H1 (cell line): ENCODE results near the gene HDGFL3. TPM values are rescaled to one million over a fixed set of nuclear protein-coding genes. Genes with fewer than 3 reads are reported as not detected.
"Not testable (repeated sequence)": the region's sequence is repeated elsewhere in the genome, so short reads cannot be mapped to it uniquely, and the experiment has no call there.

Experiments used
- CTCF ChIA-PET: fragments of 300-600 bp; sonication (Branson Sonifier 250); formaldehyde crosslinking; loops from one replicate; lab custom pipeline; 2021; ENCODE audit not compliant: partially characterized antibody; lab: Charles Lee
- POLR2A ChIA-PET: fragments of 300-600 bp; sonication (Branson Sonifier 250); formaldehyde crosslinking; loops from one replicate; lab custom pipeline; 2021; ENCODE audit warnings: inconsistent platforms; ENCODE audit not compliant: partially characterized antibody; lab: Charles Lee
- DNase-seq, 2 experiments: peaks; one replicate each; pipeline versions ENCODE4 v3.0.0 to v3.0.0-alpha.2; 2010 to 2022; ENCODE audit warnings: low spot score in 2 of 2, low read depth in 1 of 2, mixed read lengths in 1 of 2
- FAIRE-seq: peaks from 2 replicates; lab custom pipeline; 2011; peaks lifted over from hg19 to GRCh38; lab: Jason Lieb, UNC
- H2AFZ ChIP-seq: 2 replicates; pipeline ENCODE4 v1.8.1; 2012; ENCODE audit warnings: low read length, inconsistent platforms
- H2AK5ac ChIP-seq: 2 replicates; pipeline ENCODE4 v1.6.1; 2013; ENCODE audit warnings: low read depth, low read length
- H2BK120ac ChIP-seq: replicated peaks from 2 replicates; pipeline ENCODE3; 2013; ENCODE audit warnings: low read depth, low read length, inconsistent platforms
- H2BK12ac ChIP-seq: 2 replicates; pipeline ENCODE4 v1.6.1; 2013; ENCODE audit warnings: low read depth, low read length
- H2BK15ac ChIP-seq: 2 replicates; pipeline ENCODE4 v1.6.1; 2013; ENCODE audit warnings: low read length
- H2BK20ac ChIP-seq: 2 replicates; pipeline ENCODE4 v1.6.1; 2013; ENCODE audit warnings: low read length
- H2BK5ac ChIP-seq: 2 replicates; pipeline ENCODE4 v1.6.1; 2013; ENCODE audit warnings: low read depth, low read length
- H3K14ac ChIP-seq: 2 replicates; pipeline ENCODE4 v1.6.1; 2013; ENCODE audit warnings: inconsistent platforms; ENCODE audit not compliant: insufficient read length
- H3K18ac ChIP-seq: 2 replicates; pipeline ENCODE4 v1.6.1; 2013; ENCODE audit warnings: low read length; ENCODE audit errors: extremely low read depth
- H3K23ac ChIP-seq: 2 replicates; pipeline ENCODE4 v1.6.1; 2013; ENCODE audit warnings: inconsistent platforms; ENCODE audit not compliant: insufficient read length
- H3K23me2 ChIP-seq: 2 replicates; pipeline ENCODE4 v1.6.1; 2013; ENCODE audit warnings: low read depth, low read length
- H3K27ac ChIP-seq: 2 replicates; pipeline ENCODE4 v1.6.1; 2011; ENCODE audit warnings: low read depth, low read length, inconsistent platforms
- H3K27me3 ChIP-seq, 4 experiments: replicated peaks in 1 of 4; 1 replicate in 1 of 4; 2 replicates in 3 of 4; pipeline versions ENCODE4 v1.6.1 to v1.8.1; 2011 to 2013; ENCODE audit warnings: low read length in 3 of 4, mild to moderate bottlenecking in 3 of 4, inconsistent platforms in 2 of 4, mixed read lengths in 2 of 4, moderate library complexity in 1 of 4; ENCODE audit not compliant: control insufficient read depth in 3 of 4, insufficient read depth in 3 of 4; ENCODE audit errors: extremely low read depth in 1 of 4
- H3K36me3 ChIP-seq, 4 experiments: 2 replicates each; pipeline versions ENCODE4 v1.6.1 to v1.8.1; 2011 to 2013; ENCODE audit warnings: mild to moderate bottlenecking in 4 of 4, low read length in 3 of 4, moderate library complexity in 2 of 4, control low read depth in 1 of 4, inconsistent platforms in 1 of 4; ENCODE audit not compliant: insufficient read depth in 4 of 4, control insufficient read depth in 2 of 4
- H3K4ac ChIP-seq: replicated peaks from 2 replicates; pipeline ENCODE3; 2013; ENCODE audit warnings: low read length, low read depth, mixed read lengths, inconsistent platforms; ENCODE audit not compliant: insufficient read length
- H3K4me1 ChIP-seq, 4 experiments: replicated peaks in 1 of 4; 1 replicate in 1 of 4; 2 replicates in 3 of 4; pipeline versions ENCODE4 v1.6.1 to v1.8.1; 2011 to 2013; ENCODE audit warnings: low read length in 3 of 4, inconsistent platforms in 2 of 4, mixed read lengths in 1 of 4; ENCODE audit not compliant: insufficient read depth in 4 of 4, control insufficient read depth in 3 of 4
- H3K4me2 ChIP-seq, 2 experiments: 2 replicates each; pipeline versions ENCODE4 v1.6.1 to v1.8.1; 2011 to 2013; ENCODE audit warnings: low read depth in 2 of 2, low read length in 2 of 2, control low read depth in 1 of 2, inconsistent platforms in 1 of 2, mild to moderate bottlenecking in 1 of 2; ENCODE audit not compliant: insufficient read depth in 1 of 2
- H3K4me3 ChIP-seq, 4 experiments: fragments of 200-600, 300-600 bp in 1 of 4; sonication (generic), shearing (Covaris generic), sonication (Bioruptor Twin) in 1 of 4; 2 replicates each; pipeline versions ENCODE4 v1.5.1 to v1.8.1; 2011 to 2016; ENCODE audit warnings: low read length in 4 of 4, low read depth in 3 of 4, control low read depth in 2 of 4, inconsistent platforms in 2 of 4, mild to moderate bottlenecking in 2 of 4, mixed read lengths in 1 of 4, moderate library complexity in 1 of 4; ENCODE audit not compliant: insufficient read depth in 2 of 4; ENCODE audit errors: extremely low read depth in 1 of 4
- H3K56ac ChIP-seq: replicated peaks from 2 replicates; pipeline ENCODE3; 2013; ENCODE audit warnings: low read depth, mild to moderate bottlenecking, mixed read lengths, low read length, inconsistent platforms; ENCODE audit not compliant: insufficient read length
- H3K79me1 ChIP-seq: 2 replicates; pipeline ENCODE4 v1.6.1; 2013; ENCODE audit warnings: low read depth, low read length, control low read depth
- H3K79me2 ChIP-seq, 2 experiments: 2 replicates each; pipeline versions ENCODE4 v1.6.1 to v1.8.1; 2012 to 2013; ENCODE audit warnings: low read length in 2 of 2, mild to moderate bottlenecking in 2 of 2, inconsistent platforms in 1 of 2; ENCODE audit not compliant: insufficient read depth in 2 of 2, control insufficient read depth in 1 of 2
- H3K9ac ChIP-seq, 4 experiments: replicated peaks in 1 of 4; 1 replicate in 1 of 4; 2 replicates in 3 of 4; pipeline versions ENCODE4 v1.6.1 to v1.8.1; 2011 to 2013; ENCODE audit warnings: low read depth in 3 of 4, low read length in 3 of 4, control low read depth in 2 of 4, mild to moderate bottlenecking in 2 of 4, moderate library complexity in 2 of 4, inconsistent platforms in 1 of 4; ENCODE audit errors: extremely low read depth in 1 of 4
- H3K9me3 ChIP-seq, 2 experiments: 2 replicates each; pipeline versions ENCODE4 v1.6.1 to v1.8.1; 2012 to 2013; ENCODE audit warnings: mild to moderate bottlenecking in 2 of 2, moderate library complexity in 2 of 2, control low read depth in 1 of 2, inconsistent platforms in 1 of 2, low read depth in 1 of 2, low read length in 1 of 2, mixed read lengths in 1 of 2; ENCODE audit not compliant: insufficient read depth in 2 of 2
- H4K20me1 ChIP-seq, 2 experiments: replicated peaks in 1 of 2; 2 replicates each; pipeline versions ENCODE3 to v1.8.1; 2011 to 2013; ENCODE audit warnings: inconsistent platforms in 2 of 2, low read length in 2 of 2, mild to moderate bottlenecking in 1 of 2; ENCODE audit not compliant: insufficient read depth in 2 of 2, control insufficient read depth in 1 of 2
- H4K5ac ChIP-seq: 2 replicates; pipeline ENCODE4 v1.6.1; 2013; ENCODE audit warnings: low read length, low read depth, mixed read lengths, inconsistent platforms; ENCODE audit not compliant: insufficient read length
- H4K8ac ChIP-seq: 2 replicates; pipeline ENCODE4 v1.8.0; 2013; ENCODE audit warnings: mild to moderate bottlenecking, moderate library complexity, low read length, inconsistent platforms; ENCODE audit not compliant: insufficient read depth; ENCODE audit errors: extremely low read depth
- H4K91ac ChIP-seq: replicated peaks from 2 replicates; pipeline ENCODE3; 2013; ENCODE audit warnings: low read length, mixed read lengths, inconsistent platforms; ENCODE audit not compliant: insufficient read length
- EGR1 ChIP-seq: IDR thresholded peaks from 2 replicates; pipeline ENCODE4 v1.6.1; 2011; ENCODE audit warnings: low read depth, low read length, borderline replicate concordance
- POU5F1 ChIP-seq: IDR thresholded peaks from 2 replicates; pipeline ENCODE4 v1.6.1; 2011; ENCODE audit warnings: low read depth, mild to moderate bottlenecking, low read length, moderate library complexity
- SUZ12 ChIP-seq: fragments of 200-600 bp; sonication (generic); IDR thresholded peaks from 2 replicates; pipeline ENCODE4 v1.6.1; 2012; ENCODE audit warnings: mild to moderate bottlenecking, inconsistent platforms, low read length, moderate library complexity, mixed read lengths
- whole genome bisulfite sequencing, 2 experiments: shearing (Covaris generic) in 1 of 2; methylation state at CpG; one replicate each; pipeline versions ENCODE4 v1.1.6 to v1.1.7; 2013 to 2015; ENCODE audit warnings: low lambda C conversion rate in 2 of 2, mixed read lengths in 2 of 2, inconsistent platforms in 1 of 2, low coverage in 1 of 2, missing lambda C conversion rate in 1 of 2; ENCODE audit not compliant: insufficient replicate concordance in 2 of 2, insufficient coverage in 1 of 2, insufficient read length in 1 of 2; ENCODE audit errors: extremely low coverage in 1 of 2, missing lambda C conversion rate in 1 of 2; 5-methylcytosine and 5-hydroxymethylcytosine counted together
- polyA plus RNA-seq, 7 experiments: library from polyadenylated mRNA; depleted of rRNA in 3 of 7; stranded (reverse) in 5 of 7; unstranded in 2 of 7; fragments of >200 nt in 5 of 7; fragments of 200-250 nt in 2 of 7; gene quantifications; 1 replicate in 5 of 7; 2 replicates in 1 of 7; 4 replicates in 1 of 7; pipeline versions ENCODE4 v1.2.1 to v1.2.3, GENCODE V29; 2011 to 2013; ENCODE audit warnings: missing spikeins in 2 of 7, mixed read lengths in 2 of 7
- total RNA-seq: library from RNA; stranded (reverse); fragmentation: NEBNext Ultra II Directional; extraction: Animal tissue kit (Norgen Biotek cat#: 25700); gene quantifications from 2 replicates; pipeline ENCODE4 v1.2.1, GENCODE V29; 2021

HDGFL3 gene
- total and polyA plus RNA-seq, 2 of the 8 experiments (the other 6 are each of a cell fraction or from before 2014, with no cell fraction given): 14.1 to 149 TPM

DNA sequence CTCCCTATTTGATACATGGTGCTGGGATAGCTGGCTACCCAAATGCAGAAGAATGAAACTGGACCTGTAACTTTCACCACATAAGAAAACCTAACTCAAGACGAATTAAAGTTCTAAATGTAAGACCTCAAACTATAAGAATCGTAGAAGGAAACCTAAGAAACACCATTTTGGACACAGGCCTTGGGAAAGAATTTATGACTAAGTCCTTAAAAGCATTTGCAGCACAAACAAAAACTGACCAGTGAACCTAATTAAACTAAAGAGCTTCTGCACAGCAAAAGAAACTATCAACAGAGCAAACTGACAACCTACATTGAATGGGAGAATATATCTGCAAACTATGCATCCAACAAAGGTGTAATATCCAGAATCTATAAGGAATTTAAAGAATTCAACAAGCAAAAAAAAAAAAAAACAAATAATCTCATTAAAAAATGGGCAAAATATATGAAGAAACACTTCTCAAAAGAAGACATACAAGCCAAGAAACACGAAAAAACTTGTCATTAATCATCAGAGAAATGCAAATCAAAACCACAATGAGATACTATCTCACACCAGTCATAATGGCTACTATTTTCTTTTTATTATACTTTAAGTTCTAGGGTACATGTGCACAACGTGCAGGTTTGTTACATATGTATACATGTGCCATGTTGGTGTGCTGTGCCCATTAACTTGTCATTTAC, 37.0 kb downstream of the HDGFL3 start (continued):
- TF ChIP-seq SUZ12 (no peak), POU5F1 (no peak), EGR1 (no peak)

DNA sequence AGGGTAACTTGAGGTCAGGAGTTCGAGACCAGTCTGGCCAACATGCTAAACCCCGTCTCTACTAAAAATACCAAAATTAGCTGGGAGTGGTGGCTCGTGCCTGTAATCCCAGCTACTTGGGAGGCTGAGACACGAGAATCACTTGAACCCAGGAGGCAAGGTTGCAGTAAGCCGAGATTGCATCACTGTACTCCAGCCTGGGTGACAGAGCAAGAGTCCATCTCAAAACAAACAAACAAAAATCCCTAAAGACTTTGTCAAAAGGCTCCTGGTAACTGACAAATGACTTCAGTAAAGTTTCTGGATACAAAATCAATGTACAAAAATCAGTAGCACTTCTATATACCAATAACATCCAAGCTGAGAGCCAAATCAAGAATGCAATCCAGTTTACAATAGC, 38.0 kb downstream of the HDGFL3 start:
- H2BK5ac ChIP-seq, H2BK120ac ChIP-seq, H3K4ac ChIP-seq, H3K18ac ChIP-seq, H4K5ac ChIP-seq, CTCF ChIA-PET, H2AFZ ChIP-seq, POLR2A ChIA-PET, H3K4me1 ChIP-seq, H3K79me1 ChIP-seq, H2BK12ac ChIP-seq, DNase-seq, H3K56ac ChIP-seq, H3K9me3 ChIP-seq, H3K27me3 ChIP-seq, H2BK15ac ChIP-seq, H4K91ac ChIP-seq, H3K14ac ChIP-seq, H3K36me3 ChIP-seq, H3K27ac ChIP-seq, H3K4me2 ChIP-seq, H4K8ac ChIP-seq, H2BK20ac ChIP-seq, H3K23ac ChIP-seq, FAIRE-seq, H3K9ac ChIP-seq, H3K4me3 ChIP-seq, H3K23me2 ChIP-seq, H2AK5ac ChIP-seq: not testable (repeated sequence)
- 97% methylated on average over 5 of the region's 5 CpGs; no CpG with 5 or more reads in 1 of the 2 experiments for WGBS, 2 experiments
- Histone ChIP-seq H4K20me1 (peaks cover 10 to 12% of the 10 kb centered on the region in 2 experiments), H3K79me2 (peaks cover 6 to 95% of the 10 kb centered on the region in 2 experiments; a peak in 3 of 4 replicates)
